Right lobe of liver (tissue), 6 donors: ENCODE measurements around the gene CDC45. TPM values are rescaled to one million over a fixed set of nuclear protein-coding genes. Genes with fewer than 3 reads are reported as not detected.
A peak's percentile ranks its signal among the peaks of the same experiment; 100 is the strongest.

Experiments used
- ATAC-seq, 4 donors: fragments of 200-7000 bp; cut with Tn5 transposase; one replicate each; pipeline ENCODE4 v1.9.1; 2020; ENCODE audit warnings: mild to moderate bottlenecking in 4 of 4, moderate library complexity in 4 of 4
- DNase-seq, 3 donors: peaks; one replicate each; pipeline ENCODE4 v3.0.0-alpha.2; 2020
- H3K27ac ChIP-seq, 3 donors: fragments of 200-600 bp; one replicate each; pipeline ENCODE4 v1.8.0; 2022
- H3K27me3 ChIP-seq, 2 donors: fragments of 200-600 bp; one replicate each; pipeline ENCODE4 v1.8.0; 2022
- H3K36me3 ChIP-seq, 4 donors: fragments of 200-600 bp; sonication (generic) in 1 of 4; one replicate each; pipeline versions ENCODE4 v1.5.1 to v1.8.0; 2017 to 2022; ENCODE audit warnings: control low read depth in 1 of 4
- H3K4me1 ChIP-seq, 4 donors: fragments of 200-600 bp; sonication (generic) in 1 of 4; one replicate each; pipeline versions ENCODE4 v1.5.1 to v1.8.0; 2017 to 2022; ENCODE audit warnings: control low read depth in 1 of 4
- H3K4me3 ChIP-seq, 3 donors: fragments of 200-600 bp; one replicate each; pipeline ENCODE4 v1.8.0; 2022
- H3K9me3 ChIP-seq, 4 donors: fragments of 200-600 bp; sonication (generic) in 1 of 4; one replicate each; pipeline versions ENCODE4 v1.5.1 to v1.8.0; 2017 to 2022; ENCODE audit warnings: control low read depth in 1 of 4
- POLR2A ChIP-seq: fragments of 450-650 bp; IDR thresholded peaks from one replicate; pipeline ENCODE4 v1.6.1; 2017; ENCODE audit warnings: antibody characterized with exemption, mild to moderate bottlenecking
- WGBS: methylation state at CpG from one replicate; pipeline ENCODE4 v1.1.6; 2018; ENCODE audit warnings: low coverage, low lambda C conversion rate; ENCODE audit not compliant: insufficient coverage; ENCODE audit errors: missing lambda C conversion rate; 5-methylcytosine and 5-hydroxymethylcytosine counted together
- intact Hi-C, 2 donors: fragments of 100-400 bp; cut with DNase I; formaldehyde crosslinking; loops; one replicate each; pipeline versions ENCODE4 v1.11.2 to v1.14.1; 2022
- total RNA-seq, 6 experiments: library from RNA; depleted of rRNA in 2 of 6; stranded (reverse); fragments of >200 nt in 2 of 6; fragmentation: NEBNext Ultra II Directional in 3 of 6; extraction: Animal tissue kit (Norgen Biotek cat#: 25700) in 3 of 6; gene quantifications; one replicate each; pipeline versions ENCODE4 v1.1.0 to v1.2.4, GENCODE V29; 2016 to 2023
- TF ChIP-seq, protein P1 (sequence below), 4 donors: fragments of 200-600 bp in 3 of 4; fragments of 450-650 bp in 1 of 4; IDR thresholded peaks; one replicate each; pipeline versions ENCODE4 v1.5.1 to v1.8.0; 2016 to 2022; ENCODE audit warnings: antibody characterized with exemption in 4 of 4, mild to moderate bottlenecking in 2 of 4
- donor health status: DM: no; HTN: yes; CAD: no.
- donor health status: DM: no; HTN: no; CAD: no.
- donor health status: DM: no; HTN: no; CAD: no.
- donor health status: DM: no; HTN: yes; CAD: no.
- donor health status: DM: no; HTN: yes; CAD: no.

Gene CDC45
- total RNA-seq, 6 experiments from 2014 or later: 0.39 to 4.2 (median 0.56) TPM; not detected in 1

DNA sequence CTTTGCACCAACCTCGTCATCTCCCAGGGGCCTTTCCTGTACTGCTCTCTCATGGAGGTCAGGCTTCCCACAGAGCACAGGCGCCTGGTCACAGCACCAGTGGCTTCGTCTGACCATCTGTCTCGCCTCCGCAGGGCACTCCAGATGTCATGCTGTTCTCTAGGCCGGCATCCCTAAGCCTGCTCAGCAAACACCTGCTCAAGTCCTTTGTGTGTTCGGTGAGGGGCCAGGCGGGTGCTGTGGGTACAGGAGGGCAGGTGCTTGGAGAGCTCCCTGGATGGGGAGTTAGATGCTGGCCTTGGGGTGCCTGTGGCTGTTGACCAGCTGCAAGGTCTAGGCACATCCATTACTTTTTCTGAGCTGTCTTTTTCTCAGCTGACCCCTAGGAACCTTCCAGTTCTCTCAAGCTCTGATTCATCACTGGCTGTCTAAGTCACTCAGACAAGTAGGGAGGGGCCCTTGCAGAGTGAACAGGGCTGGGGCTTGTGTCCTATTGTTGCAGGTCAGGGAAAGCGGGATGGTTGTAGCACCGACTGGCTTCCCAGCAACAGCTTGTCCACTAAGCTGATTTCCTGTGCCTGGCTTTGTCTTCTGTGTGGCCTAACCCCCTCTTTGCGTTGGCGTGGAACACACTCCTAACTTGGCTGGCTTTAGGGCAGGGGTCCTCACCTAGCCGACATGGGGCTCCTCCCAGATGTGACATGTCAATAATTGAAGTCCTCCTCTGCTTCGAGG is 35.3 kb downstream of the CDC45 start:
- Histone ChIP-seq H3K4me3 (no peak overlapping the region), H3K4me1 (no peaks in the 10 kb centered on the region), H3K27me3 (no peaks in the 10 kb centered on the region), H3K9me3 (no peaks in the 10 kb centered on the region), H3K36me3 (no peaks in the 10 kb centered on the region), H3K27ac (no peak overlapping the region)
- WGBS: 97% methylated on average over 5 of the region's 14 CpGs
- ATAC-seq (no peak), DNase-seq (no peak)
- TF ChIP-seq POLR2A: no peak
- TF ChIP-seq, protein P1, sequence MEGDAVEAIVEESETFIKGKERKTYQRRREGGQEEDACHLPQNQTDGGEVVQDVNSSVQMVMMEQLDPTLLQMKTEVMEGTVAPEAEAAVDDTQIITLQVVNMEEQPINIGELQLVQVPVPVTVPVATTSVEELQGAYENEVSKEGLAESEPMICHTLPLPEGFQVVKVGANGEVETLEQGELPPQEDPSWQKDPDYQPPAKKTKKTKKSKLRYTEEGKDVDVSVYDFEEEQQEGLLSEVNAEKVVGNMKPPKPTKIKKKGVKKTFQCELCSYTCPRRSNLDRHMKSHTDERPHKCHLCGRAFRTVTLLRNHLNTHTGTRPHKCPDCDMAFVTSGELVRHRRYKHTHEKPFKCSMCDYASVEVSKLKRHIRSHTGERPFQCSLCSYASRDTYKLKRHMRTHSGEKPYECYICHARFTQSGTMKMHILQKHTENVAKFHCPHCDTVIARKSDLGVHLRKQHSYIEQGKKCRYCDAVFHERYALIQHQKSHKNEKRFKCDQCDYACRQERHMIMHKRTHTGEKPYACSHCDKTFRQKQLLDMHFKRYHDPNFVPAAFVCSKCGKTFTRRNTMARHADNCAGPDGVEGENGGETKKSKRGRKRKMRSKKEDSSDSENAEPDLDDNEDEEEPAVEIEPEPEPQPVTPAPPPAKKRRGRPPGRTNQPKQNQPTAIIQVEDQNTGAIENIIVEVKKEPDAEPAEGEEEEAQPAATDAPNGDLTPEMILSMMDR (IDR thresholded peaks at IDR 0.05): no peak
- intact Hi-C loops: no loop called here

DNA sequence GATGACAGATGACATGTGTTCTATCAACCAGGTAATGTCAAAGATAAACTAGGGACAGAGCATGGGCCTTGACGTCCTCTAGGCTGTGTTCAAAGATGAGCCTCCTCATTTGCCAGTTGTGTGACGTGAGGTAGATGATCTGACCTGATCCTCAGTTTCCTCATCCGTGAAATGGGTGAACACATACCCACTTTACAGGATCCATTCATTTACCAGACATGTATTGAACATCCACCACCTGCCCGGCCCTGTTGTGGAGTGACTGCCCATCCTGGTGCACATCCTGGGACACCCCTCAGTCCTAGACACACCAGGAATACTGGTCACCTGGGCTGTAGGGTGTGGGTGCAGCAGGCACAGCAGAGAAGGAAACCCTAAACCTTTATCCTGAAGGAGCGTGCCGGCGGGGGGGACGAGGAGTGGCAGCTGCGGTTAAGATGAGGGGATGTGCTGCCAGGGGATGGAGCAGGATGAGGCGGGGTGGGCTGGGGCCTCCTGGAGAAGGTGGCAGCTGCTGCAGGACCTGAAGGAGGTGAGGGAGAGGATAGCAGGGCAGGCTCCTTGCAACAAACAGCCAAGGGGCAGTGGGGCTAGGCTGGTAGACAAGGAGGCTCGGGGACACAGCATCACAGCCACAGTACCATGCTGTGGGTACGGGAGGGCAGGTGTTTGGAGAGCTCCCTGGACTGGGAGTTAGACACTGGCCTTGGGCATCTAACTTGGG is 36.1 kb downstream of the CDC45 start:
- TF ChIP-seq, protein P1 (IDR thresholded peaks at IDR 0.05): no peak
- TF ChIP-seq POLR2A: no peak
- no peaks in the 10 kb centered on the region for H3K4me1 ChIP-seq
- intact Hi-C loops: no loop called here
- no peaks in the 10 kb centered on the region for H3K9me3 ChIP-seq
- ATAC-seq: no peak
- H3K27ac ChIP-seq: no peak overlapping the region
- no peak overlapping the region for H3K4me3 ChIP-seq
- no peak for DNase-seq
- H3K36me3 ChIP-seq: no peaks in the 10 kb centered on the region
- WGBS: 86% methylated on average over 8 of the region's 12 CpGs
- no peaks in the 10 kb centered on the region for H3K27me3 ChIP-seq

DNA sequence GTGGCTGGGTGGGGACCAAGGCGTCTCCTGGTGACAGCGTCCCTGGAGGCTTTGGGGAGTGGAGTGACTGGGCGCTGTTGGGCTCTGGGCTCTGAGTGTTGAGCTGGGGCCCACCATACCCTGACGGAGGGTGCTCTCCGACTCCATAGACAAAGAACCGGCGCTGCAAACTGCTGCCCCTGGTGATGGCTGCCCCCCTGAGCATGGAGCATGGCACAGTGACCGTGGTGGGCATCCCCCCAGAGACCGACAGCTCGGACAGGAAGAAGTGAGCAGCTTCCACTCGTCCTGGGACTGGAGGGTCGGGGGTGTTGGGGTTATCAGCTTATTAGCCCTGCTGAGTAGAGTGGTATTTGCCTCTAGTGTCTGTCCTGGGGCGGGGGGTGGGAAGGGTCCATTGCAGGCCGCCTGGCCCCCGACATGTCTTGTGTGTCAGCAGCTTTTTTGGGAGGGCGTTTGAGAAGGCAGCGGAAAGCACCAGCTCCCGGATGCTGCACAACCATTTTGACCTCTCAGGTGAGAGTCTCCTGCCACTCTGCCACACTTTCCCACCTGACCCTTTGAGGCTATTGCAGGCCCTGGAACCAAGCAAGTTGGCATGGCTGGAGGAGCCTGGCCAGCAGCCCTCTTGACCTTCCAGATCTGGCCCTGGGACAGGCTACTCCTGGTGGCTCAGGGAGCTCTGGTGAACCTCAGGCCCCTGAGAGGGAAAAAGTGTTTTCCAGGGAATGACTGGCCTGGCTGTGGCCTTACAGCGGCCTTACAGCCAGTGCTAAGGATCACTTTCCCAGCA is 36.9 kb downstream of the CDC45 start:
- WGBS: 100% methylated on average over 3 of the region's 19 CpGs
- no peak for TF ChIP-seq POLR2A
- TF ChIP-seq, protein P1 (IDR thresholded peaks at IDR 0.05): no peak
- peak in 1 of 3 donors; percentile 36 for DNase-seq
- Histone ChIP-seq H3K9me3 (no peaks in the 10 kb centered on the region), H3K4me3 (no peak overlapping the region), H3K27ac (no peak overlapping the region), H3K27me3 (no peaks in the 10 kb centered on the region), H3K36me3 (no peaks in the 10 kb centered on the region), H3K4me1 (no peaks in the 10 kb centered on the region)
- intact Hi-C loops: no loop called here
- ATAC-seq: no peak

DNA sequence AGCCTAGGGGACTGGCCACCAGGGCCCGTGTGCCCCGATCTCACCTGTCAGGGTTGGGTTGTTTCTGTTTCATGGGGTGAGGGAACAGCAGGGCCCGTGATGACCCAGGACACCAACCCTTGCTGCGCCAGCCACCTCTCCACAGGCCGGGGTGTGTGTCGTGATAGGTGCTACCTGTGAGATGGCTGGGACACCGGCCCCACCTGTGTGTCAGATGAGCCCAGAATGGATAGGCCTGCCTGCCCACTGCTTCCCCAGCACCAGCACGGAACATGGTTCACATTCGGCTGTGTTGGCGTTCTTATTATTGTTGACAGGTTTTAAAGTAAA is 37.4 kb downstream of the CDC45 start:
- intact Hi-C loops: no loop called here
- Histone ChIP-seq H3K4me1 (no peaks in the 10 kb centered on the region), H3K9me3 (no peaks in the 10 kb centered on the region), H3K4me3 (no peak overlapping the region), H3K27me3 (no peaks in the 10 kb centered on the region), H3K36me3 (no peaks in the 10 kb centered on the region), H3K27ac (no peak overlapping the region)
- WGBS: 94% methylated on average over 3 of the region's 10 CpGs
- no peak for TF ChIP-seq POLR2A
- TF ChIP-seq, protein P1 (IDR thresholded peaks at IDR 0.05): no peak
- no peak for DNase-seq
- no peak for ATAC-seq
